ENCODE measurements around the gene WRAP73.

WRAP73 gene

DNA sequence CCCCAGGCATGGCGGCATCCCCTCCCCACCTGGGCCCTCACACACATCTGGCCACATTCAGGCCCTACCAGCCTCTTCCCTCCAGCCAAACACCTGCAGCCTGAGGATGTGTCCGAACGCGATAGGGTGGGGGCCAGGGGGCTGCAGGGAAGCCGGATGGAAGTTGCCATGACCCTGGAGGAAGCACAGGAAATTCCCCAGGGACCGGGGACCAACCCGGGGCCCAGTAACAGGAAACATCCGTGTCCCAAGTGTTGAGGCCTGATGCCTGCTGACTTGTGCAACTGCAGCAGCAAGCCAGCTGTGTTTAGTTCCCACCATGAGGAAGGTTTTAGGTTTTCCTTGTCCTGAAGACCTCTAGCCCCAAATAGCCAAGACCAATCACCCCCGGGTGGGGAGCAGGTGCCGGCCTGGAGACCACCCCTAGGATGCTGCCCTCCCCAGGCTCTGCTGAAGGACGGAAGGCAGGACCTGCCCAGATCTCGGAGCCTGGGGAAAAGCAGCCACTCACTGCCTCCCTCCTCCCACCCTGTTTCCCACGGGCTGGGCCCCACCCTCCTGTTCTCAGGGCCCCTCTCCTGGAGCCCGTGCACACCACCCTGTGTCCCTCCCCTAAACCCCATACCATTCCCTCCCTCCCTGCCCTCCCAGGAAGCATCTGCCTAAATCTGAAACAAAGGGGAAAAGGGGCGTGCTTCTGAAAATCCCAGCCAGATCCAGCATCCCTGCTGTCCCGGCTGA, 68.4 kb downstream of the WRAP73 start:
- DNase-seq (ENCODE audit: low read depth): no peak
- TF ChIP-seq, protein P1, sequence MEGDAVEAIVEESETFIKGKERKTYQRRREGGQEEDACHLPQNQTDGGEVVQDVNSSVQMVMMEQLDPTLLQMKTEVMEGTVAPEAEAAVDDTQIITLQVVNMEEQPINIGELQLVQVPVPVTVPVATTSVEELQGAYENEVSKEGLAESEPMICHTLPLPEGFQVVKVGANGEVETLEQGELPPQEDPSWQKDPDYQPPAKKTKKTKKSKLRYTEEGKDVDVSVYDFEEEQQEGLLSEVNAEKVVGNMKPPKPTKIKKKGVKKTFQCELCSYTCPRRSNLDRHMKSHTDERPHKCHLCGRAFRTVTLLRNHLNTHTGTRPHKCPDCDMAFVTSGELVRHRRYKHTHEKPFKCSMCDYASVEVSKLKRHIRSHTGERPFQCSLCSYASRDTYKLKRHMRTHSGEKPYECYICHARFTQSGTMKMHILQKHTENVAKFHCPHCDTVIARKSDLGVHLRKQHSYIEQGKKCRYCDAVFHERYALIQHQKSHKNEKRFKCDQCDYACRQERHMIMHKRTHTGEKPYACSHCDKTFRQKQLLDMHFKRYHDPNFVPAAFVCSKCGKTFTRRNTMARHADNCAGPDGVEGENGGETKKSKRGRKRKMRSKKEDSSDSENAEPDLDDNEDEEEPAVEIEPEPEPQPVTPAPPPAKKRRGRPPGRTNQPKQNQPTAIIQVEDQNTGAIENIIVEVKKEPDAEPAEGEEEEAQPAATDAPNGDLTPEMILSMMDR (IDR thresholded peaks at IDR 0.05; ENCODE audit: insufficient read depth, low read depth, low read length, missing control alignments): no peak

More for the DNA sequence above, 68.4 kb downstream of the WRAP73 start:
- H3K4me3 ChIP-seq (ENCODE audit: low read length): no peak overlapping the region
